ENCODE results near the gene UBE2N.

DNA sequence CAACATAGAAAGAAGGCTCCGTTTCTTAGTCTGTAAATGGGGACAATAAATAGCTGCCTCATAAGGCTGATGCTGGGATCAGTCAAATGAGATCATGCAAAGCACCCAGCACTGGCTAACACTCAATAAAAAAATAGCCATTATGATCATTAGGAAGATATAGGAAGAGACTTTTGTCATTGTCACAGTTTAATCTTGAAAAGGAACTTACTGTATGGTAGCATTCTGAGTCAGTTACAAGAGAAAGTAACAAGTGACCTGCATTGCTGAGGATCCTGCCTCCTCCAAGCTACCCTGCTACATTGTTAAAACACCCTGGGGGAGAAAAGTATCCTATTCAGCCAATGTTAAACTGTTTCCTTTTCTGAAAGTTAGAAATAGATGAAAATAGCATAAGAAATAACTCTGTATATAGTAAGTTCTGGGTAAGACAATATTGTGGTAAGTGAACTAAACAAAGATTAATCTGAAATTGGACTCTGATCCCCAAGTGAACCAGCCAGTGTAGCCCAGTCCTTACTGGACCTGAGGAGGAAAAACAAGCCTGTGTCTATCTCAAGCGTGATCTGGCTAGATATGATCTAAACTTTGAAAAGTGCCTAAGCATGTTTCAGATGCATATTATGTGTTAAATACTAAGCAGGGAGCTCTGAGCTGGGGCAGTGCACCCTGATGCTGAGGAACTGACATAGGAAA lies 67.6 kb downstream of the UBE2N start:
- TF ChIP-seq POLR2AphosphoS5 (IDR thresholded peaks at IDR 0.05; ENCODE audit: borderline replicate concordance, low read depth, low read length) = no peak
- TF ChIP-seq EZH2 (IDR thresholded peaks at IDR 0.05) = no peak
- TF ChIP-seq FOXP2 (optimal IDR thresholded peaks at IDR 0.05; ENCODE audit: control extremely low read depth, extremely low read length, insufficient read depth) = no peak

Data from SK-N-MC (cell line).